GM12878 (cell line): ENCODE results near the gene DHX30. TPM values are rescaled to one million over a fixed set of nuclear protein-coding genes. Genes with fewer than 3 reads are reported as not detected.

Source experiments
- ATAC-seq: fragments of 200-7000 bp; cut with Tn5 transposase; 3 replicates; pipeline ENCODE4 v1.9.1; 2020; ENCODE audit warnings: mild to moderate bottlenecking, moderate library complexity
- BruUV-seq: library from RNA; stranded (reverse); fragments of 400-500 nt; replicated peaks from 2 replicates; lab custom pipeline; 2021; lab: Mats Ljungman, UMichigan
- CTCF ChIA-PET: fragments of 300-600 bp; sonication (Branson Sonifier 250); formaldehyde crosslinking; extraction: SDS; loops from one replicate; lab custom pipeline; 2021; ENCODE audit warnings: inconsistent platforms; lab: Yijun Ruan, JAX
- POLR2A ChIA-PET: fragments of 350-600 bp; formaldehyde crosslinking; extraction: SDS; loops from one replicate; lab custom pipeline; 2021; ENCODE audit warnings: inconsistent platforms; lab: Charles Lee
- RAD21 ChIA-PET: fragments of 300-600 bp; sonication (Branson Sonifier 250); formaldehyde crosslinking; loops from one replicate; lab custom pipeline; 2023; ENCODE audit warnings: antibody characterized with exemption; ENCODE audit not compliant: unreplicated experiment; lab: Charles Lee
- SMC1A ChIA-PET: fragments of 300-600 bp; sonication (Branson Sonifier 250); formaldehyde crosslinking; loops from one replicate; lab custom pipeline; 2023; ENCODE audit not compliant: unreplicated experiment, uncharacterized antibody; lab: Charles Lee
- DNase-seq: peaks from one replicate; pipeline ENCODE4 v3.0.0-alpha.2; 2011; ENCODE audit warnings: low read depth, low spot score
- FAIRE-seq: peaks from 3 replicates; lab custom pipeline; 2011; peaks lifted over from hg19 to GRCh38; lab: Jason Lieb, UNC
- H2AFZ ChIP-seq: 2 replicates; pipeline ENCODE4 v1.6.0; 2011; ENCODE audit warnings: low read depth, low read length, control low read depth; ENCODE audit not compliant: control insufficient read depth
- H3K27ac ChIP-seq: 2 replicates; pipeline ENCODE4 v1.5.1; 2011; ENCODE audit warnings: control low read depth; ENCODE audit not compliant: control insufficient read depth, insufficient read depth
- H3K27me3 ChIP-seq, 2 experiments: replicated peaks in 1 of 2; 2 replicates each; pipeline versions ENCODE4 v1.6.0 to v1.6.1; 2011; ENCODE audit warnings: low read length in 1 of 2; ENCODE audit not compliant: control insufficient read depth in 2 of 2, insufficient read depth in 2 of 2
- H3K36me3 ChIP-seq, 2 experiments: 2 replicates each; pipeline ENCODE4 v1.5.1; 2011; ENCODE audit warnings: low read length in 1 of 2; ENCODE audit not compliant: control insufficient read depth in 2 of 2, insufficient read depth in 2 of 2
- H3K4me1 ChIP-seq: 2 replicates; pipeline ENCODE4 v1.6.1; 2011; ENCODE audit warnings: mild to moderate bottlenecking, low read length, moderate library complexity, mixed read lengths; ENCODE audit not compliant: control insufficient read depth, insufficient read depth
- H3K4me2 ChIP-seq: 2 replicates; pipeline ENCODE4 v1.6.0; 2011; ENCODE audit warnings: control low read depth; ENCODE audit not compliant: control insufficient read depth, insufficient read depth
- H3K4me3 ChIP-seq: fragments of 200-600 bp; sonication (generic); 2 replicates; pipeline ENCODE4 v1.5.1; 2016
- H3K79me2 ChIP-seq: 2 replicates; pipeline ENCODE4 v1.6.0; 2011; ENCODE audit warnings: low read length; ENCODE audit not compliant: control insufficient read depth, insufficient read depth
- H3K9ac ChIP-seq: 2 replicates; pipeline ENCODE4 v1.8.0; 2011; ENCODE audit warnings: low read length, control low read depth, mixed read lengths; ENCODE audit not compliant: control insufficient read depth, insufficient read depth
- H3K9me3 ChIP-seq: replicated peaks from 3 replicates; pipeline ENCODE4 v1.5.1; 2011; ENCODE audit warnings: mild to moderate bottlenecking, low read length; ENCODE audit not compliant: control insufficient read depth, insufficient read depth
- H4K20me1 ChIP-seq: 2 replicates; pipeline ENCODE4 v1.6.0; 2011; ENCODE audit not compliant: control insufficient read depth, insufficient read depth
- BCL3 ChIP-seq: IDR thresholded peaks from 2 replicates; pipeline ENCODE4 v1.6.1; 2011; ENCODE audit warnings: borderline replicate concordance, low read depth, mild to moderate bottlenecking, moderate library complexity, low read length; ENCODE audit not compliant: insufficient read depth, poor library complexity, severe bottlenecking
- GABPA ChIP-seq: IDR thresholded peaks from 2 replicates; pipeline ENCODE4 v1.6.1; 2014; ENCODE audit warnings: antibody characterized with exemption, low read depth, mild to moderate bottlenecking, inconsistent platforms
- HDAC6 ChIP-seq: fragments of 200-600 bp; sonication (generic); IDR thresholded peaks from one replicate; pipeline ENCODE4 v1.8.0; 2017; ENCODE audit warnings: antibody characterized with exemption; ENCODE audit not compliant: unreplicated experiment
- MAX ChIP-seq: IDR thresholded peaks from 2 replicates; pipeline ENCODE4 v1.6.1; 2012; ENCODE audit warnings: low read depth, low read length, improper control_type of control experiment
- MTA3 ChIP-seq: IDR thresholded peaks from 2 replicates; pipeline ENCODE4 v1.6.1; 2012; ENCODE audit warnings: low read length, inconsistent platforms, borderline replicate concordance
- PKNOX1 ChIP-seq: fragments of 450-650 bp; IDR thresholded peaks from 2 replicates; pipeline ENCODE4 v1.6.1; 2016; ENCODE audit warnings: mild to moderate bottlenecking
- PML ChIP-seq: IDR thresholded peaks from 2 replicates; pipeline ENCODE4 v1.6.1; 2012; ENCODE audit warnings: low read length, inconsistent platforms
- POU2F2 ChIP-seq: IDR thresholded peaks from 3 replicates; pipeline ENCODE4 v1.6.1; 2011; ENCODE audit warnings: low read depth, mild to moderate bottlenecking, low read length, borderline replicate concordance
- RELB ChIP-seq: fragments of 450-650 bp; IDR thresholded peaks from 2 replicates; pipeline ENCODE4 v1.6.1; 2017; ENCODE audit warnings: low read depth, mild to moderate bottlenecking, moderate library complexity
- STAT1 ChIP-seq: fragments of 450-650 bp; conservative IDR thresholded peaks from 2 replicates; pipeline ENCODE4 v1.6.1; 2014; ENCODE audit warnings: antibody characterized with exemption, mild to moderate bottlenecking
- ZNF592 ChIP-seq: fragments of 450-650 bp; IDR thresholded peaks from 2 replicates; pipeline ENCODE4 v1.6.1; 2017; ENCODE audit warnings: mild to moderate bottlenecking, moderate library complexity
- WGBS: methylation state at CpG from one replicate; pipeline ENCODE4 v1.1.6; 2016; ENCODE audit warnings: low lambda C conversion rate; ENCODE audit not compliant: insufficient replicate concordance, insufficient coverage; ENCODE audit errors: missing lambda C conversion rate; 5-methylcytosine and 5-hydroxymethylcytosine counted together
- in situ Hi-C: fragments of 300-500 bp; cut with MboI; formaldehyde crosslinking; loops from 9 replicates; pipeline ENCODE4 v1.14.3; 2018; ENCODE audit warnings: mixed read lengths
- intact Hi-C: fragments of 100-400 bp; cut with micrococcal nuclease; formaldehyde crosslinking; loops from one replicate; pipeline ENCODE4 v1.14.2; 2022; ENCODE audit not compliant: unreplicated experiment
- polyA plus RNA-seq, 11 experiments: library from polyadenylated mRNA; depleted of rRNA in 4 of 11; unstranded in 6 of 11; stranded (reverse) in 5 of 11; fragments of >200 nt; fragmentation: Nextera tagmentation in 4 of 11; fragmentation: Illumina TruSeq in 1 of 11; extraction: Ambion mirVana in 4 of 11; extraction: Trizol in 1 of 11; gene quantifications; 1 replicate in 1 of 11; 2 replicates in 10 of 11; pipeline versions ENCODE4 v1.2.1 to v1.2.3, GENCODE V29; 2011 to 2016; ENCODE audit warnings: inconsistent platforms in 2 of 11, missing spikeins in 2 of 11, low read depth in 1 of 11
- total RNA-seq, 4 experiments: library from RNA; depleted of rRNA in 3 of 4; stranded (reverse); fragments of >200 nt in 3 of 4; fragmentation: Illumina TruSeq in 1 of 4; extraction: Trizol in 1 of 4; gene quantifications; 2 replicates each; pipeline versions ENCODE4 v1.2.1 to v1.2.3, GENCODE V29; 2013 to 2021

Gene DHX30
- total and polyA plus RNA-seq, 10 of the 15 experiments (the other 5 are each of a cell fraction or from before 2014, with no cell fraction given): 9.5 to 75.3 (median 47.8) TPM

GRCh38 chr3:47824541-47825473 lies 21.9 kb downstream of the DHX30 start (continued):
- TF ChIP-seq GABPA (no peak), HDAC6 (no peak), MTA3 (no peak), MAX (peak; percentile 50; the same call in 1 of the 2 replicates), POU2F2 (no peak)

GRCh38 chr3:47825590-47825989 lies 22.7 kb downstream of the DHX30 start:
- FAIRE-seq: no peak
- no TSS peak for BruUV-seq
- H3K4me3 ChIP-seq: peak overlapping the region; percentile 98
- WGBS: 21% methylated on average over 7 of the region's 7 CpGs
- ChIA-PET POLR2A (interaction anchor here (0.7 to 2.2 kb wide), 5 partner anchors 12 to 262 kb away, joined by 3 to 7 read pairs (median 4); partner anchors contain the start of gene DHX30), CTCF (interaction anchor here (0.6 to 4.7 kb wide), 29 partner anchors 8 to 611 kb away, joined by 3 to 44 read pairs (median 4); partner anchors contain the start of gene DHX30)
- no peaks in the 10 kb centered on the region for H3K27me3 ChIP-seq
- intact Hi-C loops: no loop called here
- TF ChIP-seq BCL3 (no peak), ZNF592 (no peak), STAT1 (no peak), RELB (no peak), PKNOX1 (no peak), PML (no peak)
- TF ChIP-seq, all 136 proteins: peak for 0
- peak overlapping the region; percentile 94 for H3K9ac ChIP-seq
- no peaks in the 10 kb centered on the region for H3K9me3 ChIP-seq
- no peak; the same call in 1 of the 3 replicates for ATAC-seq
- H3K27ac ChIP-seq: peak overlapping the region; percentile 85
- ChIA-PET RAD21 (interaction anchor here (1.0 to 3.4 kb wide), 5 partner anchors 165 to 326 kb away, joined by 3 to 17 read pairs (median 5); no protein-coding TSS in a partner anchor), SMC1A (interaction anchor here (0.6 to 2.4 kb wide), 10 partner anchors 10 to 326 kb away, joined by 3 to 12 read pairs (median 4); partner anchors contain the start of gene DHX30)
- H3K79me2 ChIP-seq: peaks cover 29% of the 10 kb centered on the region
- DNase-seq: no peak
- H2AFZ ChIP-seq: peak overlapping the region; percentile 92
- in situ Hi-C loops: no loop called here
- peaks cover 6% of the 10 kb centered on the region for H3K4me1 ChIP-seq
- no peaks in the 10 kb centered on the region for H4K20me1 ChIP-seq
- peak overlapping the region; percentile 72 for H3K4me2 ChIP-seq
- H3K36me3 ChIP-seq: peaks cover 4 to 16% of the 10 kb centered on the region in 2 experiments; a peak in 3 of 4 replicates
